Stimulated activated CD8-positive, alpha-beta memory T cell treated with anti-CD3 and anti-CD28 coated beads, Interleukin-15, amount 100 ng/mL, for 24 hours (primary cell): ENCODE measurements around the gene AMH.

Experiments used
- DNase-seq: peaks from one replicate; pipeline ENCODE4 v3.0.0-alpha.2; 2020; ENCODE audit warnings: low read depth

Gene AMH

GRCh38 chr19:2287585-2288337 lies 38.6 kb downstream of the AMH start:
- no peak for DNase-seq

GRCh38 chr19:2288338-2288817 lies 39.3 kb downstream of the AMH start:
- no peak for DNase-seq

DNA sequence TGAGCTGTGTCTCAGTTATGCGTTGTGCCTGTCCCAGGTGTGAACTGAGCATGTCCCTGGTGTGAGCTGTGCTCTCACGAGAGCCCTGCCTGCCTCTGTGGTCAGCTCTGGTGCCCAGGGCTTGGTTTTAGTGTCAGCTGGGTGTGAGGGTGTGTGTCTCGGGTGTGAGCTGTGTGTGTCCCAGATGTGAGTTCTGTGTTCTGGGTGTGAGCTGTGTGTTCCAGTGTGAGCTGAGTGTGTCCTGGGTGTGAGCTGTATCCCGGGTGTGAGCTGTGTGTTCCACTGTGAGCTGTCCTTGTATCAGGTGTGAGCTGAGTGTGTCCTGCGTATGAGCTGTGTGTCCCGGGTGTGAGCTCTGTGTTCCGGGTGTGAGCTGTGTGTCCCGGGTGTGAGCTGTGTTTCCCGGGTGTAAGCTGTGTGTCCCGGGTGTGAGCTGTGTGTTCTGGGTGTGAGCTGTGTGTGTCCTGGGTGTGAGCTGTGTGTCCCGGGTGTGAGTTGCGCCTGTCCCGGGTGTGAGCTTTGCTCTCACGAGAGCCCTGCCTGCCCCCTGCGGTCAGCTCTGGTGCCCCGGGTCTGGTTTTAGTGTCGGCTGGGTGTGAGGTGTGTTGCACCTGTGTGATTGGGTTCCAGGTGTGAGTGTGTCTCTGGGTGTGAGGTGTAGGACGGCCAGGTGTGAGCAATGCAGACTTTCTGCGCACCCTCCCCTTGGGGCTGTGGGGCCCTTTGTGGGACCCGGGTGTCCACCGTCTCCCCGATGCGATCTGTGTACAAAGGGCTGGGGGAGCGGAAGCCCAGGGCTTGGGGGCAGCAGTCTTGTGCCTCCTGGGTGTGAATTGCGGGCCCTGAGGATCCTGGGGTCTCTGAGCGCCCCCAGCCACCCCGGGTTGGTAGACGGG lies 39.9 kb downstream of the AMH start:
- no peak for DNase-seq

DNA sequence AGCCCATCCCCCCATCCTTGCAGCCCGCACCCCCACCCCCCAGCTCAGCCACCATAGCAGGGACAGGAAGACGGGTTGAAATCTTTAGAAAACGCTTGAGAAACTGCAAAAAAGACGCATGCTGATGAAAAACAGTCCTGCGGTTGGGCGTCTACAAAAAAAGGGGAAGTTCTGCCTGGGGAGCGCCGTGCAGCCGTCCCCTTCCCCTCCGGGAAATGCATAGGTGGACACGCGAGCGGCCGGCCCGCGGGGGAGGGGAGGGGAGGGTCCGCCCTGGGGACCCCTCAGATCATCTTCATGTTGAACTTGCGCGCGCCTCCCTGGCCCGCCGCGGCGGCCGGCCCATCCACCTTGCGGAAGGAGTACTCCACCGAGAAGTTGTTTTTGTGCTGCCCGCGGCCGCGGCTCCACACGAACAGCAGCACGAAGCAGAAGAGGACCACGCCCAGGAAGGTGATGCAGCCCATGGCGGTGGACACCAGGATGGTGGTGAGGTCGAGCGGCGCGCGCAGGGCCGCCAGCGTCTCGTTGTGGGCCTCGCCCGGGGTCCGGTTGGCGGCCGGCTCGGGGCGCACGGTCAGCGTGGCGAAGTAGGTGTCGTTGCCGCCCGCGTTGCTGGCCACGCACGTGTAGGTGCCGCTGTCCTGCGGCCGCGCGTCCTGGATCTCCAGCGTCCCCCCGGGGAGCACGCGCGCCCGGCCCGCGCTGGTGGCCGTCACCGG lies 40.8 kb downstream of the AMH start:
- no peak for DNase-seq

GRCh38 chr19:2290441-2291184 lies 41.5 kb downstream of the AMH start:
- no peak for DNase-seq

DNA sequence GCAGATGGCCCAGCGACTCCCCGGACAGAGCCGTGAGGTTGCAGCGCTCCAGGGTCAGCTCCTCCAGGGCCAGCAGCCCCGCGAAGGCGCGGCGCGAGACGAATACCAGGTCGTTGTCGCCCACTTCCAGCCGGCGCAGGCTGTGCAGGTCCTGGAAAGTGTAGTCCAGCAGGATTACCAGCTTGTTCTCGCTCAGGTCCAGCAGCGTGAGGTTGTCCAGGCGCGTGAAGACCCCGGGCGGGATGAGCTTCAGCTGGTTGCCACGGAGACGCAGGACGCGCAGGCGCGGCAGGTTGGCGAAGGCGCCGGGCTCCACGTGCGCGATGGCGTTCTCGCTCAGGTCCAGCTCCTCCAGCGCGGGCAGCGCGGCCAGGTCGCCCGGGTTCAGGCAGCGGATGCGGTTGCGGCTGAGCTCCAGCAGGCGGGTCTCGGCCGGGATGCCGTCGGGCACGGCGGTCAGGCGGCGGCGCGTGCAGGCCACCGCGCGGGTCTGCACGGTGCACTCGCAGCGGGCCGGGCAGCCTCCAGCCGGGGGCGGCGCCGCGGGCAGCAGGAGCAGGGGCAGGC lies 42.1 kb downstream of the AMH start:
- no peak for DNase-seq

DNA sequence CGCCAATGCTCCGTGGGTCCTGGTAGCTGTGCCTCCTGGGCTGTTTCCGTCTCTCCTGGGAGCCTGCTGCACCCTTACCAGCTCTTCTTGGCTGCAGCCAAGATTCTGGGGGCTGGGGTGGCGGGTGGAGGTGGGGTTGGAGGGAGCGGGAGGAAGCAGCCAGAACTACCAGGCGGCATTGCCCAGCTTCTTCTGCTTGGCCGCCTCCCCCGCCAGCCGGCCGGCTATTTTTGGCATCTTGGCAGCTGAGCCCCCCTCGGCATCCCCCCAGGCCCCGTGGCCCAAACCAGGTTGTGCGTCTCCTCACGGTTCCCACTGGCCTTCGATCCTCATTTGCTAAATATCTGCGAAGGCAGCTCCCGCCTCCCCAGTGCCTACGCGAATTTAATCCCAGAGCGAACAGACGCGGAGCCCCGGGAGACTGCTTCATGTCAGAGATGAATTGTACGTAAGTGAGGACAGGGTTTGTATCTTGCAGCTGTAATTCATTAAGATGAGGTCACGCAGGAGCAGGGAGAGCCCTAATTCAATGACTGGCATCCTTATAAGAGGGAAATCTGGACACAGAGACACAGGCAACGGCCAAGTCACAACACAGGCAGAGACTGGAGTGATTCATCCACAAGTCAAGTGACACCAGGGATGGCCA lies 45.7 kb downstream of the AMH start:
- no peak for DNase-seq

DNA sequence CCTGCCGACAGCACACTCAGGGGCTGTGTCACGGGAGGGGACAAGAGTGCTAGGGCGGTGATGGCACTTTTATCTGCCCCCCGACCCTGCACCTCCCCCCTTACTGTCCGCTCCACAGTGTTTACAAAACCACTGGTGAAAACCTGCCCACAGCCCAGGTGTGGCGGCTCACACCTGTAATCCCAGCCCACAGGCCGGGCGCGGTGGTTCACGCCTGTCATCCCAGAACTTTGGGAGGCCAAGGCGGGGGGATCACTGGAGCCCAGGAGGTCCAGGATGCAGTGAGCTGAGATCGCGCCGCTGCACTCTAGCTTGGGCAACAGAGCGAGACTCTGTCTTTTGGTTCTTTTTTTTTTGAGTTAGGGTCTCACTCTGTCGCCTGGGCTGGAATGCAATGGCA lies 47.0 kb downstream of the AMH start:
- DNase-seq = no peak

DNA sequence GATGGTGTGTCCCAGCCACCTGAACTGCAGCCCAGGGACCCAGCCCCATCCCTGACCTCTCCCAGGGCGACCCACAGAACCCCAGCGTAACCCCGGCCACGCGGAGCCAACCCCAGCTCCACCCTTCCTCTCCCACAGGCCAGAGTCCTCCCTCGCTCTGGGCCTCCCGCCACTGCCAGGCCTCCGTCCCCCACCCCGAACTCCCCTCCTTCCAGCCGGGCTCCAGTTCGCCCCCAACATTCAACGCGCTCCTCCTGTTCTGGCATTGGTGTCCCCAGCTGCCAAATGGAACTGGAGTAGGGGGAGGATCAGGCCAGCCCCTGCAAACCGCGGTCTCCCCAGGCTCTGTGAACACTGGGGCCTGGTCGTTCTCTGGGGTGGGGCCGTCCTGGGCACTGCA lies 51.4 kb downstream of the AMH start:
- DNase-seq = no peak
